Immature natural killer cell (primary cell): ENCODE data around the gene MFAP3. TPM values are rescaled to one million over a fixed set of nuclear protein-coding genes. Genes with fewer than 3 reads are reported as not detected.
"Not testable (repeated sequence)": the region's sequence is repeated elsewhere in the genome, so short reads cannot be mapped to it uniquely, and the experiment has no call there.

Source experiments
- DNase-seq, 3 donors: peaks; one replicate each; pipeline ENCODE4 v3.0.0; 2022; ENCODE audit warnings: mixed read lengths in 1 of 3
- H3K27ac Mint-ChIP-seq, 6 donors: one replicate each; pipeline ENCODE4 v1.8.0; 2020; ENCODE audit warnings: mixed read lengths in 6 of 6, mild to moderate bottlenecking in 5 of 6, inconsistent platforms in 4 of 6, moderate library complexity in 3 of 6
- H3K27me3 Mint-ChIP-seq, 3 donors: one replicate each; pipeline ENCODE4 v1.8.0; 2020 to 2021; ENCODE audit warnings: low read depth in 3 of 3, mild to moderate bottlenecking in 3 of 3, mixed read lengths in 3 of 3, moderate library complexity in 3 of 3, inconsistent platforms in 1 of 3
- H3K36me3 Mint-ChIP-seq, 3 donors: one replicate each; pipeline ENCODE4 v1.8.0; 2020; ENCODE audit warnings: mixed read lengths in 3 of 3, inconsistent platforms in 2 of 3, mild to moderate bottlenecking in 2 of 3
- H3K4me1 Mint-ChIP-seq, 2 donors: one replicate each; pipeline ENCODE4 v1.8.0; 2020; ENCODE audit warnings: inconsistent platforms in 2 of 2, mild to moderate bottlenecking in 2 of 2, mixed read lengths in 2 of 2, moderate library complexity in 1 of 2
- H3K4me3 Mint-ChIP-seq, 5 donors: one replicate each; pipeline ENCODE4 v1.8.0; 2020; ENCODE audit warnings: mild to moderate bottlenecking in 5 of 5, mixed read lengths in 5 of 5, inconsistent platforms in 3 of 5, moderate library complexity in 3 of 5
- H3K9me3 Mint-ChIP-seq, 6 donors: one replicate each; pipeline ENCODE4 v1.8.0; 2020; ENCODE audit warnings: mild to moderate bottlenecking in 6 of 6, mixed read lengths in 6 of 6, inconsistent platforms in 4 of 6, moderate library complexity in 3 of 6
- polyA plus RNA-seq, 3 donors: library from polyadenylated mRNA; unstranded; fragments of 300-500 nt; fragmentation: Illumina TruSeq; gene quantifications; one replicate each; pipeline ENCODE4 v1.2.3, GENCODE V29; 2021

The MFAP3 gene
- polyA plus RNA-seq, 3 donors from 2014 or later, result 4.6 to 14.1 (median 6.0) TPM

GRCh38 chr5:154060606-154061005 is 21.8 kb downstream of the MFAP3 start:
- peaks cover 0 to 4% (median 0%) of the 10 kb centered on the region in 3 donors for H3K36me3 Mint-ChIP-seq
- DNase-seq, result no peak
- H3K4me1 Mint-ChIP-seq, result peaks cover 30 to 32% of the 10 kb centered on the region in 2 donors
- H3K27me3 Mint-ChIP-seq, result peaks cover 0 to 2% (median 0%) of the 10 kb centered on the region in 3 donors
- no peak overlapping the region for H3K4me3 Mint-ChIP-seq
- H3K9me3 Mint-ChIP-seq, result peaks cover 0 to 1% (median 0%) of the 10 kb centered on the region in 6 donors
- peak overlapping the region in 1 of 6 donors; percentile 52 for H3K27ac Mint-ChIP-seq

GRCh38 chr5:154063372-154063771 is 24.6 kb downstream of the MFAP3 start:
- H3K9me3 Mint-ChIP-seq, result peaks cover 0 to 1% (median 0%) of the 10 kb centered on the region in 6 donors
- no peak overlapping the region for H3K27ac Mint-ChIP-seq
- no peaks in the 10 kb centered on the region for H3K36me3 Mint-ChIP-seq
- H3K4me3 Mint-ChIP-seq, result no peak overlapping the region
- H3K4me1 Mint-ChIP-seq, result peaks cover 17% of the 10 kb centered on the region in 2 donors
- H3K27me3 Mint-ChIP-seq, result peaks cover 0 to 2% (median 0%) of the 10 kb centered on the region in 3 donors
- no peak for DNase-seq

- Mint-ChIP-seq H3K4me3 (no peak overlapping the region), H3K27ac (peak overlapping the region in 1 of 6 donors; percentile 5), H3K36me3 (no peaks in the 10 kb centered on the region), H3K27me3 (peaks cover 0 to 7% (median 5%) of the 10 kb centered on the region in 3 donors), H3K4me1 (no peaks in the 10 kb centered on the region), H3K9me3 (peaks cover 0 to 1% (median 0%) of the 10 kb centered on the region in 6 donors)
- DNase-seq, result no peak
Observed at GRCh38 chr5:154065971-154066370, 27.2 kb downstream of the MFAP3 start.

GRCh38 chr5:154069854-154070253 is 31.1 kb downstream of the MFAP3 start:
- not testable (repeated sequence) for H3K9me3 Mint-ChIP-seq, H3K27ac Mint-ChIP-seq, DNase-seq, H3K4me3 Mint-ChIP-seq, H3K36me3 Mint-ChIP-seq, H3K27me3 Mint-ChIP-seq
- H3K4me1 Mint-ChIP-seq, result peaks cover 9 to 17% of the 10 kb centered on the region in 2 donors

- H3K4me1 Mint-ChIP-seq, result peaks cover 24 to 25% of the 10 kb centered on the region in 2 donors
- no peaks in the 10 kb centered on the region for H3K9me3 Mint-ChIP-seq
- H3K4me3 Mint-ChIP-seq, result peak overlapping the region in 2 of 5 donors; percentile 15 to 38
- H3K27ac Mint-ChIP-seq, result peak overlapping the region in 3 of 6 donors; percentile 3 to 76 (median 54)
- peaks cover 0 to 4% (median 0%) of the 10 kb centered on the region in 3 donors for H3K36me3 Mint-ChIP-seq
- peaks cover 3 to 7% (median 5%) of the 10 kb centered on the region in 3 donors for H3K27me3 Mint-ChIP-seq
- DNase-seq, result no peak
Observed at GRCh38 chr5:154071799-154072413, 33.1 kb downstream of the MFAP3 start.

- H3K36me3 Mint-ChIP-seq, result peaks cover 0 to 4% (median 0%) of the 10 kb centered on the region in 3 donors
- peak overlapping the region in 1 of 5 donors; percentile 38 for H3K4me3 Mint-ChIP-seq
- H3K27me3 Mint-ChIP-seq, result peaks cover 3 to 7% (median 5%) of the 10 kb centered on the region in 3 donors
- peak overlapping the region in 3 of 6 donors; percentile 3 to 76 (median 54) for H3K27ac Mint-ChIP-seq
- H3K9me3 Mint-ChIP-seq, result no peaks in the 10 kb centered on the region
- H3K4me1 Mint-ChIP-seq, result peaks cover 24 to 25% of the 10 kb centered on the region in 2 donors
- DNase-seq, result peak; percentile 73 to 80 (median 77)
Observed at GRCh38 chr5:154072414-154073171, 33.8 kb downstream of the MFAP3 start.

GRCh38 chr5:154076240-154076922 is 37.6 kb downstream of the MFAP3 start:
- Mint-ChIP-seq H3K4me3 (peak overlapping the region in 2 of 5 donors; percentile 60 to 61), H3K27me3 (peaks cover 0 to 1% (median under 1%) of the 10 kb centered on the region in 3 donors), H3K4me1 (peaks cover 24 to 25% of the 10 kb centered on the region in 2 donors), H3K9me3 (no peaks in the 10 kb centered on the region), H3K36me3 (peaks cover 0 to 2% (median 0%) of the 10 kb centered on the region in 3 donors), H3K27ac (peak overlapping the region in 3 of 6 donors; percentile 32 to 78 (median 67))
- no peak for DNase-seq

GRCh38 chr5:154077696-154078095 is 38.9 kb downstream of the MFAP3 start:
- no peak for DNase-seq
- H3K4me1 Mint-ChIP-seq, result peaks cover 13 to 22% of the 10 kb centered on the region in 2 donors
- H3K27me3 Mint-ChIP-seq, result no peaks in the 10 kb centered on the region
- H3K27ac Mint-ChIP-seq, result no peak overlapping the region
- H3K9me3 Mint-ChIP-seq, result no peaks in the 10 kb centered on the region
- no peaks in the 10 kb centered on the region for H3K36me3 Mint-ChIP-seq
- no peak overlapping the region for H3K4me3 Mint-ChIP-seq

- DNase-seq, result no peak
- no peaks in the 10 kb centered on the region for H3K9me3 Mint-ChIP-seq
- peaks cover 13 to 22% of the 10 kb centered on the region in 2 donors for H3K4me1 Mint-ChIP-seq
- H3K27ac Mint-ChIP-seq, result no peak overlapping the region
- no peaks in the 10 kb centered on the region for H3K27me3 Mint-ChIP-seq
- no peak overlapping the region for H3K4me3 Mint-ChIP-seq
- H3K36me3 Mint-ChIP-seq, result no peaks in the 10 kb centered on the region
Observed at GRCh38 chr5:154078272-154078671, 39.5 kb downstream of the MFAP3 start.

GRCh38 chr5:154081246-154081645 is 42.5 kb downstream of the MFAP3 start:
- no peak for DNase-seq
- no peak overlapping the region for H3K4me3 Mint-ChIP-seq
- H3K27ac Mint-ChIP-seq, result no peak overlapping the region
- H3K9me3 Mint-ChIP-seq, result no peaks in the 10 kb centered on the region
- peaks cover 0 to 3% of the 10 kb centered on the region in 2 donors for H3K4me1 Mint-ChIP-seq
- no peaks in the 10 kb centered on the region for H3K27me3 Mint-ChIP-seq
- peaks cover 0 to 3% (median 0%) of the 10 kb centered on the region in 3 donors for H3K36me3 Mint-ChIP-seq

- Mint-ChIP-seq H3K4me1 (no peaks in the 10 kb centered on the region), H3K27ac (no peak overlapping the region), H3K27me3 (peaks cover 0 to 4% (median 0%) of the 10 kb centered on the region in 3 donors), H3K4me3 (no peak overlapping the region), H3K9me3 (no peaks in the 10 kb centered on the region), H3K36me3 (peaks cover 0 to 8% (median 0%) of the 10 kb centered on the region in 3 donors)
- no peak for DNase-seq
Observed at GRCh38 chr5:154084062-154084639, 45.4 kb downstream of the MFAP3 start.

- Mint-ChIP-seq H3K4me1 (no peaks in the 10 kb centered on the region), H3K9me3 (no peaks in the 10 kb centered on the region), H3K4me3 (no peak overlapping the region), H3K36me3 (peaks cover 0 to 8% (median 0%) of the 10 kb centered on the region in 3 donors), H3K27me3 (peaks cover 0 to 4% (median 3%) of the 10 kb centered on the region in 3 donors), H3K27ac (no peak overlapping the region)
- no peak for DNase-seq
Observed at GRCh38 chr5:154086146-154086545, 47.4 kb downstream of the MFAP3 start.

- Mint-ChIP-seq H3K4me1 (no peaks in the 10 kb centered on the region), H3K4me3 (no peak overlapping the region)
Observed at GRCh38 chr5:154086641-154087040, 47.9 kb downstream of the MFAP3 start.

More at GRCh38 chr5:154086641-154087040, 47.9 kb downstream of the MFAP3 start:
- H3K9me3 Mint-ChIP-seq, result no peaks in the 10 kb centered on the region
- peaks cover 0 to 8% (median 0%) of the 10 kb centered on the region in 3 donors for H3K36me3 Mint-ChIP-seq
- peaks cover 1 to 4% (median 3%) of the 10 kb centered on the region in 3 donors for H3K27me3 Mint-ChIP-seq
- no peak for DNase-seq
- no peak overlapping the region for H3K27ac Mint-ChIP-seq
